H9 (cell line): ENCODE measurements around the gene PCDHGC3. TPM values are rescaled to one million over a fixed set of nuclear protein-coding genes. Genes with fewer than 3 reads are reported as not detected.

ENCODE experiments used
- DNase-seq: peaks from one replicate; pipeline ENCODE4 v3.0.0-alpha.2; 2017
- H2AFZ ChIP-seq: one replicate; pipeline ENCODE4 v1.6.1; 2013; ENCODE audit warnings: mild to moderate bottlenecking, low read length, control low read depth, moderate library complexity
- H2AK5ac ChIP-seq: 2 replicates; pipeline ENCODE4 v1.6.1; 2013; ENCODE audit warnings: low read length, control low read depth, mixed read lengths; ENCODE audit not compliant: insufficient read length
- H2BK120ac ChIP-seq: one replicate; pipeline ENCODE4 v1.6.1; 2013; ENCODE audit warnings: low read depth, mild to moderate bottlenecking, low read length, control low read depth, inconsistent platforms; ENCODE audit not compliant: poor library complexity, severe bottlenecking
- H2BK12ac ChIP-seq: 2 replicates; pipeline ENCODE4 v1.6.1; 2013; ENCODE audit warnings: low read length, control low read depth, mixed read lengths, low read depth; ENCODE audit not compliant: insufficient read length
- H2BK15ac ChIP-seq: 2 replicates; pipeline ENCODE4 v1.6.1; 2013; ENCODE audit warnings: low read depth, low read length, control low read depth
- H2BK20ac ChIP-seq: one replicate; pipeline ENCODE4 v1.6.1; 2013; ENCODE audit warnings: low read depth, mild to moderate bottlenecking, low read length, control low read depth, inconsistent platforms; ENCODE audit not compliant: poor library complexity, severe bottlenecking
- H2BK5ac ChIP-seq: 2 replicates; pipeline ENCODE4 v1.6.1; 2013; ENCODE audit warnings: low read length, control low read depth, mixed read lengths; ENCODE audit not compliant: insufficient read length
- H3K14ac ChIP-seq: 2 replicates; pipeline ENCODE4 v1.6.1; 2013; ENCODE audit warnings: low read length, control low read depth; ENCODE audit not compliant: insufficient read depth
- H3K18ac ChIP-seq: 2 replicates; pipeline ENCODE4 v1.6.1; 2013; ENCODE audit warnings: low read depth, mild to moderate bottlenecking, mixed read lengths, low read length, control low read depth; ENCODE audit not compliant: insufficient read length
- H3K23ac ChIP-seq: 2 replicates; pipeline ENCODE4 v1.6.1; 2013; ENCODE audit warnings: low read length, control low read depth, mixed read lengths, low read depth; ENCODE audit not compliant: insufficient read length
- H3K23me2 ChIP-seq: 2 replicates; pipeline ENCODE4 v1.6.1; 2013; ENCODE audit warnings: low read depth, mild to moderate bottlenecking, mixed read lengths, low read length, control low read depth; ENCODE audit not compliant: insufficient read length, poor library complexity, severe bottlenecking
- H3K27ac ChIP-seq: 2 replicates; pipeline ENCODE4 v1.5.1; 2013; ENCODE audit warnings: low read length, control low read depth, mixed read lengths, low read depth; ENCODE audit not compliant: insufficient read length
- H3K27me3 ChIP-seq: 2 replicates; pipeline ENCODE4 v1.6.1; 2013; ENCODE audit warnings: low read length, control low read depth, inconsistent platforms; ENCODE audit not compliant: insufficient read depth
- H3K4ac ChIP-seq: 2 replicates; pipeline ENCODE4 v1.6.1; 2013; ENCODE audit warnings: low read depth, mild to moderate bottlenecking, control low read depth, inconsistent platforms, low read length, moderate library complexity
- H3K4me1 ChIP-seq: 2 replicates; pipeline ENCODE4 v1.6.1; 2013; ENCODE audit warnings: low read length, control low read depth, inconsistent platforms; ENCODE audit not compliant: insufficient read depth
- H3K4me2 ChIP-seq: 2 replicates; pipeline ENCODE4 v1.6.1; 2013; ENCODE audit warnings: low read length, control low read depth, mixed read lengths; ENCODE audit not compliant: insufficient read length, insufficient read depth
- H3K56ac ChIP-seq: 2 replicates; pipeline ENCODE4 v1.6.1; 2013; ENCODE audit warnings: low read depth, mild to moderate bottlenecking, mixed read lengths, low read length, control low read depth; ENCODE audit not compliant: insufficient read length
- H3K79me1 ChIP-seq: 2 replicates; pipeline ENCODE4 v1.6.1; 2013; ENCODE audit warnings: low read depth, mild to moderate bottlenecking, moderate library complexity, low read length, control low read depth, inconsistent platforms; ENCODE audit not compliant: insufficient read depth, poor library complexity, severe bottlenecking
- H3K79me2 ChIP-seq: 2 replicates; pipeline ENCODE4 v1.6.1; 2013; ENCODE audit warnings: low read length, control low read depth, inconsistent platforms; ENCODE audit not compliant: insufficient read depth
- H3K9ac ChIP-seq: 2 replicates; pipeline ENCODE4 v1.6.1; 2013; ENCODE audit warnings: low read length, control low read depth, mixed read lengths; ENCODE audit not compliant: insufficient read length; ENCODE audit errors: extremely low read depth
- H3K9me3 ChIP-seq: one replicate; pipeline ENCODE4 v1.6.1; 2013; ENCODE audit warnings: low read depth, low read length, inconsistent platforms; ENCODE audit not compliant: control insufficient read depth
- H3T11ph ChIP-seq: one replicate; pipeline ENCODE4 v1.6.1; 2013; ENCODE audit warnings: mild to moderate bottlenecking, low read length, control low read depth, inconsistent platforms
- H4K20me1 ChIP-seq: one replicate; pipeline ENCODE4 v1.6.1; 2013; ENCODE audit not compliant: control insufficient read depth, insufficient read length, insufficient read depth
- H4K5ac ChIP-seq: 2 replicates; pipeline ENCODE4 v1.6.1; 2013; ENCODE audit warnings: low read depth, mild to moderate bottlenecking, mixed read lengths, low read length, control low read depth; ENCODE audit not compliant: insufficient read length
- H4K8ac ChIP-seq: replicated peaks from 2 replicates; pipeline ENCODE4 v1.6.1; 2013; ENCODE audit warnings: low read length, control low read depth, mixed read lengths, low read depth; ENCODE audit not compliant: insufficient read length
- H4K91ac ChIP-seq: 2 replicates; pipeline ENCODE4 v1.6.1; 2013; ENCODE audit warnings: low read depth, mild to moderate bottlenecking, moderate library complexity, mixed read lengths, low read length, control low read depth; ENCODE audit not compliant: insufficient read length
- H3K27ac Mint-ChIP-seq, 3 experiments: 2 replicates in 2 of 3; 3 replicates in 1 of 3; pipeline ENCODE4 v1.8.0; 2020 to 2021; ENCODE audit warnings: mixed read lengths in 3 of 3, mild to moderate bottlenecking in 1 of 3, moderate library complexity in 1 of 3
- H3K27me3 Mint-ChIP-seq: 2 replicates; pipeline ENCODE4 v1.8.0; 2021; ENCODE audit warnings: low read depth, mild to moderate bottlenecking, moderate library complexity, mixed read lengths
- H3K36me3 Mint-ChIP-seq, 3 experiments: 2 replicates in 2 of 3; 3 replicates in 1 of 3; pipeline ENCODE4 v1.8.0; 2020 to 2021; ENCODE audit warnings: low read depth in 3 of 3, mixed read lengths in 3 of 3; ENCODE audit not compliant: insufficient read depth in 1 of 3
- H3K4me1 Mint-ChIP-seq, 2 experiments: 2 replicates each; pipeline ENCODE4 v1.8.0; 2020; ENCODE audit warnings: mixed read lengths in 2 of 2
- H3K4me3 Mint-ChIP-seq, 2 experiments: 2 replicates in 1 of 2; 3 replicates in 1 of 2; pipeline ENCODE4 v1.8.0; 2020 to 2021; ENCODE audit warnings: mild to moderate bottlenecking in 2 of 2, mixed read lengths in 2 of 2, moderate library complexity in 1 of 2
- H3K9me3 Mint-ChIP-seq, 2 experiments: 2 replicates in 1 of 2; 3 replicates in 1 of 2; pipeline ENCODE4 v1.8.0; 2020; ENCODE audit warnings: mild to moderate bottlenecking in 2 of 2, mixed read lengths in 2 of 2, moderate library complexity in 1 of 2
- WGBS: extraction: QIAGEN DNeasy Blood & Tissue Kit; methylation state at CpG from one replicate; pipeline ENCODE4 v1.1.7; 2013; ENCODE audit warnings: missing lambda C conversion rate, low lambda C conversion rate, mixed read lengths; ENCODE audit not compliant: insufficient read length; ENCODE audit errors: extremely low coverage; 5-methylcytosine and 5-hydroxymethylcytosine counted together
- total RNA-seq: library from RNA; stranded (reverse); gene quantifications from 2 replicates; pipeline ENCODE4 v1.2.1, GENCODE V29; 2021
- TF ChIP-seq, protein P1 (sequence below): fragments of 200-600 bp; sonication (generic); conservative IDR thresholded peaks from 3 replicates; pipeline ENCODE4 v1.8.0; 2021; ENCODE audit warnings: antibody characterized with exemption, mild to moderate bottlenecking

The PCDHGC3 gene
- total RNA-seq, 1 experiment from 2014 or later: 19.8 TPM

DNA sequence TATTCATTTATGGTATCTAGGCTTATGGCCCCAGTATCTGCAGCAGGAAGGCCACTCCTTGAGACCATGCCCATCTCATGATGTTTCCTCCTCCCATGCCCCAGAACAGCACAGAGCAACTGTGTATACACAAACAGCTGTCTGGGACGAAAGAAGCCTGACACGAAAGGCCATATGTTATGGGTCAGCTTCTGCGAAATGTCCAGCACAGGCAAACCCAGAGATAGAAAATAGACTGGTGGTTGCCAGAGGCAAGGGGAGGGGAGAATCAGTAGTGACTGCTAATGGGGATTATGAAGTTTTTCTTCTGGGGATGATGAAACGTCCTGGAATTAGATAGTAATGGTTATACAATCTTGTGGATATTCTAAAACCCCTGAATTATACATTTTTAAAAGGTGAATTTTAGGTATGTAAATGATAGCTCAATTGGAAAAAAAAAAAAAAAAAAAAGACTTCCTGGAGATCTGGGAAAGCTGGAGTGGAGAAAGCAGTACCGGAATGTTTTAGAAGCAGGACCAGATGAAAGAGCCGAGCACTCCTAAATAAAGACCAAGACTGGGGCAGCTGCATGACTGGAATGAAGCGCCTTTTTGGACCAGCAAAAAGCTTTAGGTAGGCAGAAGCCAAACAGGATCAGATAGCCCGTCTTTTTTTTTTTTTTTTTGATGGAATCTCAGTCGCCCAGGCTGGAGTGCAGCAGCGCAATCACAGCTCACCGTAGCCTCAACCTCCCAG lies 42.3 kb downstream of the PCDHGC3 start:
- DNase-seq: no peak
- no peak overlapping the region for H3K4ac ChIP-seq
- H3T11ph ChIP-seq: no peak overlapping the region
- no peaks in the 10 kb centered on the region for H3K79me2 ChIP-seq
- H2BK12ac ChIP-seq: no peak overlapping the region
- no peak overlapping the region for H2BK20ac ChIP-seq
- H3K4me1 ChIP-seq: no peaks in the 10 kb centered on the region; the same call in 1 of the 2 replicates
- H2BK5ac ChIP-seq: no peak overlapping the region
- Mint-ChIP-seq H3K36me3 (peaks cover 27 to 77% (median 49%) of the 10 kb centered on the region in 3 experiments), H3K4me3 (no peak overlapping the region), H3K27ac (no peak overlapping the region), H3K4me1 (peaks cover 27 to 31% of the 10 kb centered on the region in 2 experiments), H3K9me3 (no peaks in the 10 kb centered on the region; a peak in 1 of 5 replicates), H3K27me3 (peaks cover 1% of the 10 kb centered on the region; the same call in 1 of the 2 replicates)
- H4K8ac ChIP-seq: no peak overlapping the region
- no peak overlapping the region for H3K56ac ChIP-seq
- H3K23me2 ChIP-seq: peaks cover 13% of the 10 kb centered on the region
- H2BK120ac ChIP-seq: no peak overlapping the region
- no peak overlapping the region for H3K14ac ChIP-seq
- TF ChIP-seq, protein P1, sequence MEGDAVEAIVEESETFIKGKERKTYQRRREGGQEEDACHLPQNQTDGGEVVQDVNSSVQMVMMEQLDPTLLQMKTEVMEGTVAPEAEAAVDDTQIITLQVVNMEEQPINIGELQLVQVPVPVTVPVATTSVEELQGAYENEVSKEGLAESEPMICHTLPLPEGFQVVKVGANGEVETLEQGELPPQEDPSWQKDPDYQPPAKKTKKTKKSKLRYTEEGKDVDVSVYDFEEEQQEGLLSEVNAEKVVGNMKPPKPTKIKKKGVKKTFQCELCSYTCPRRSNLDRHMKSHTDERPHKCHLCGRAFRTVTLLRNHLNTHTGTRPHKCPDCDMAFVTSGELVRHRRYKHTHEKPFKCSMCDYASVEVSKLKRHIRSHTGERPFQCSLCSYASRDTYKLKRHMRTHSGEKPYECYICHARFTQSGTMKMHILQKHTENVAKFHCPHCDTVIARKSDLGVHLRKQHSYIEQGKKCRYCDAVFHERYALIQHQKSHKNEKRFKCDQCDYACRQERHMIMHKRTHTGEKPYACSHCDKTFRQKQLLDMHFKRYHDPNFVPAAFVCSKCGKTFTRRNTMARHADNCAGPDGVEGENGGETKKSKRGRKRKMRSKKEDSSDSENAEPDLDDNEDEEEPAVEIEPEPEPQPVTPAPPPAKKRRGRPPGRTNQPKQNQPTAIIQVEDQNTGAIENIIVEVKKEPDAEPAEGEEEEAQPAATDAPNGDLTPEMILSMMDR: no peak
- no peaks in the 10 kb centered on the region for H4K20me1 ChIP-seq
- no peak overlapping the region for H3K27ac ChIP-seq
- no peak overlapping the region for H2BK15ac ChIP-seq
- no peak overlapping the region for H2AFZ ChIP-seq
- no peak overlapping the region for H3K4me2 ChIP-seq
- H3K23ac ChIP-seq: no peak overlapping the region
- no CpG with 5 or more reads among the region's 11 CpGs for WGBS
- H3K9ac ChIP-seq: no peak overlapping the region
- H2AK5ac ChIP-seq: no peak overlapping the region
- no peaks in the 10 kb centered on the region for H3K79me1 ChIP-seq
- H4K5ac ChIP-seq: no peak overlapping the region
- no peak overlapping the region for H4K91ac ChIP-seq
- no peak overlapping the region for H3K18ac ChIP-seq
- H3K27me3 ChIP-seq: no peaks in the 10 kb centered on the region
- no peaks in the 10 kb centered on the region for H3K9me3 ChIP-seq
